Measurements from ENCODE around the gene FOXP1. TPM values are rescaled to one million over a fixed set of nuclear protein-coding genes. Genes with fewer than 3 reads are reported as not detected.
A peak's percentile ranks its signal among the peaks of the same experiment; 100 is the strongest.

The FOXP1 gene
- 5.4 TPM for polyA plus RNA-seq (2012; ENCODE audit: insufficient read depth, insufficient read length, low read depth)

DNA sequence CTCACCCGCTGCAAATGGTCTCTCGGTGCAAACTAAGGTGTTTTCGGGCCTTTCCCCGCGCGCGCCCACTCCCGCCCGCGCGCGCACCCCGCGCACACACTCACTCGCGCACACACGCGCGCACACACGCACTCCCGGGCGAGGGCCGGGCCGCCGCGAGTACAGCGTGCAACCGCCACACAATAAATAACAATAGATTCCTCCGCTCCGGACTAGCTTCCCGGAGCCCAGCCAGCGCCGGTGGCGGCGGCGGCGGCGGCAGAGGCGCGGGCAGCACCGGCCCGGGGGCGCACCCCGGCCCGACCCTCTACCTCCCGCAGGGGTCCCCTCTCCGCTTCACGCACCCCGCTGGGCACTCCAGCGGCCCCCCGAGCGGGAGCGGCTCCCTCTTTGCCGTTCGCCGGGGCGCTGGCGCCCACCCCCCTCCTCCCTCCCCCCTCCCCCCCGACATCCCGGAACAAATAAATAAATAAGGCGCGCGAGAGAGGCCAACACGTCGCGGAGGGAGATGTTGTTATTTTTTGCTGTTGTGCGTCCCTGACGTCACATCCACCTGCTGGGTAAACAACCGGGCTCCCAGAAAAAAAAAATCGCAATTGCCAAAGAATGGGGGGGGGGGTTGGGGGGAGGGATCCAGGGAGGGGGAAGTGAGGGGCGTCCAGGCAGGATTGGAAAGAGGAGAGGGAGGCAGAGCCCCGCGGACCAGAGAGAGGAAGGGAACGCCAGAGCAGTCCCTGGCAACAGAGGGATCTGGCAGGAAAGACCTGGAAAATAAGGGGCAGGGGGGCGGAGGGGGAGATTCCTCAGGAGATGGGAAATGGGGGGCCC lies at the start of gene FOXP1:
TSS of gene FOXP1 (minus strand) at position 163 of the 828 bp plus-strand sequence. CDS start 385,347 bp downstream, outside the sequence.
- H3K4me1 ChIP-seq, result peaks cover 4% of the 10 kb centered on the region; the same call in 1 of the 2 replicates
- H3K4me3 ChIP-seq (ENCODE audit: low read depth, low read length), result peak within 1 kb of the TSS; percentile 81
- H3K36me3 ChIP-seq, result no peaks in the 10 kb centered on the region
- TF ChIP-seq CTCF (IDR thresholded peaks at IDR 0.05; ENCODE audit: low read depth, low read length), result no peak
- DNase-seq, result peak; percentile 65
- H3K27me3 ChIP-seq, result peaks cover 24% of the 10 kb centered on the region
- H3K9me3 ChIP-seq, result no peaks in the 10 kb centered on the region

- Histone ChIP-seq H3K36me3 (no peaks in the 10 kb centered on the region), H3K4me3 (ENCODE audit: low read depth, low read length) (no peak overlapping the region), H3K9me3 (no peaks in the 10 kb centered on the region), H3K27me3 (peaks cover 2% of the 10 kb centered on the region), H3K4me1 (no peaks in the 10 kb centered on the region)
- DNase-seq, result no peak
- no peak for TF ChIP-seq CTCF (IDR thresholded peaks at IDR 0.05; ENCODE audit: low read depth, low read length)
These were observed 46.2 kb upstream of the FOXP1 start for GRCh38 chr3:71629711-71630110.

GRCh38 chr3:71629289-71629688 lies 45.8 kb upstream of the FOXP1 start:
- no peak for DNase-seq
- Histone ChIP-seq H3K9me3 (no peaks in the 10 kb centered on the region), H3K4me1 (no peaks in the 10 kb centered on the region), H3K4me3 (ENCODE audit: low read depth, low read length) (no peak overlapping the region), H3K27me3 (peaks cover 2% of the 10 kb centered on the region), H3K36me3 (no peaks in the 10 kb centered on the region)
- no peak for TF ChIP-seq CTCF (IDR thresholded peaks at IDR 0.05; ENCODE audit: low read depth, low read length)

- Histone ChIP-seq H3K36me3 (no peaks in the 10 kb centered on the region), H3K4me3 (ENCODE audit: low read depth, low read length) (no peak overlapping the region), H3K4me1 (no peaks in the 10 kb centered on the region), H3K9me3 (no peaks in the 10 kb centered on the region), H3K27me3 (peaks cover 2% of the 10 kb centered on the region)
- no peak for TF ChIP-seq CTCF (IDR thresholded peaks at IDR 0.05; ENCODE audit: low read depth, low read length)
- DNase-seq, result no peak
These were observed 45.0 kb upstream of the FOXP1 start for GRCh38 chr3:71628522-71628921.

GRCh38 chr3:71625676-71626075 lies 42.1 kb upstream of the FOXP1 start:
- TF ChIP-seq CTCF (IDR thresholded peaks at IDR 0.05; ENCODE audit: low read depth, low read length), result no peak
- H3K36me3 ChIP-seq, result no peaks in the 10 kb centered on the region
- DNase-seq, result no peak
- no peaks in the 10 kb centered on the region for H3K4me1 ChIP-seq
- no peak overlapping the region for H3K4me3 ChIP-seq (ENCODE audit: low read depth, low read length)
- H3K9me3 ChIP-seq, result no peaks in the 10 kb centered on the region
- peaks cover 2% of the 10 kb centered on the region for H3K27me3 ChIP-seq

All from BE2C (cell line).